Gastroesophageal sphincter (tissue), 4 donors: ENCODE results near the gene TBC1D5. TPM values are rescaled to one million over a fixed set of nuclear protein-coding genes. Genes with fewer than 3 reads are reported as not detected.

ENCODE experiments used
- ATAC-seq: fragments of 150-250 bp; one replicate; pipeline ENCODE4 v1.9.1; 2016; ENCODE audit warnings: mild to moderate bottlenecking, moderate library complexity
- H3K27ac ChIP-seq, 4 donors: fragments of 200-600 bp; sonication (generic) in 3 of 4; 1 replicate in 3 of 4; 2 replicates in 1 of 4; pipeline ENCODE4 v1.5.1; 2016 to 2019
- H3K27me3 ChIP-seq: fragments of 200-600 bp; sonication (generic); one replicate; pipeline ENCODE4 v1.5.1; 2019
- H3K36me3 ChIP-seq, 2 donors: fragments of 200-600 bp; sonication (generic); one replicate each; pipeline ENCODE4 v1.5.1; 2019; ENCODE audit warnings: control low read depth in 1 of 2
- H3K4me1 ChIP-seq, 3 donors: fragments of 200-600 bp; sonication (generic); 1 replicate in 2 of 3; 2 replicates in 1 of 3; pipeline ENCODE4 v1.5.1; 2016 to 2019; ENCODE audit warnings: control low read depth in 2 of 3
- H3K4me3 ChIP-seq, 2 donors: fragments of 200-600 bp; sonication (generic); one replicate each; pipeline ENCODE4 v1.5.1; 2019; ENCODE audit warnings: mild to moderate bottlenecking in 1 of 2, moderate library complexity in 1 of 2
- H3K9me3 ChIP-seq, 3 donors: fragments of 200-600 bp; sonication (generic); one replicate each; pipeline ENCODE4 v1.5.1; 2017 to 2019; ENCODE audit warnings: control low read depth in 2 of 3
- EP300 ChIP-seq: sonication (generic); formaldehyde crosslinking; IDR thresholded peaks from one replicate; pipeline ENCODE4 v1.6.1; 2017; ENCODE audit warnings: antibody characterized with exemption, mild to moderate bottlenecking
- POLR2A ChIP-seq, 2 donors: fragments of 450-650 bp; IDR thresholded peaks; one replicate each; pipeline ENCODE4 v1.6.1; 2017; ENCODE audit warnings: antibody characterized with exemption in 2 of 2, mild to moderate bottlenecking in 2 of 2, moderate library complexity in 1 of 2
- POLR2AphosphoS5 ChIP-seq: sonication (generic); formaldehyde crosslinking; IDR thresholded peaks from one replicate; pipeline ENCODE4 v1.6.1; 2017; ENCODE audit warnings: antibody characterized with exemption
- WGBS, 2 donors: methylation state at CpG; one replicate each; pipeline ENCODE4 v1.1.5; 2018; ENCODE audit warnings: low coverage in 1 of 2; 5-methylcytosine and 5-hydroxymethylcytosine counted together
- total RNA-seq, 4 donors: library from RNA; depleted of rRNA; stranded (reverse); fragments of >200 nt; gene quantifications; one replicate each; pipeline ENCODE4 v1.1.0, GENCODE V29; 2016
- TF ChIP-seq, protein P1 (sequence below), 4 experiments: fragments of 200-600 bp in 2 of 4; fragments of 450-650 bp in 2 of 4; sonication (generic) in 1 of 4; IDR thresholded peaks; one replicate each; pipeline ENCODE4 v1.5.1; 2017 to 2019; ENCODE audit warnings: antibody characterized with exemption in 4 of 4, mild to moderate bottlenecking in 2 of 4, moderate library complexity in 2 of 4

The TBC1D5 gene
- total RNA-seq, 4 donors from 2014 or later, result 59.5 to 66.6 (median 61.6) TPM

- H3K36me3 ChIP-seq, result peaks cover 0 to 97% of the 10 kb centered on the region in 2 donors
- ATAC-seq, result no peak
Measured at GRCh38 chr3:17162116-17162515, 580.3 kb downstream of the TBC1D5 start.

DNA sequence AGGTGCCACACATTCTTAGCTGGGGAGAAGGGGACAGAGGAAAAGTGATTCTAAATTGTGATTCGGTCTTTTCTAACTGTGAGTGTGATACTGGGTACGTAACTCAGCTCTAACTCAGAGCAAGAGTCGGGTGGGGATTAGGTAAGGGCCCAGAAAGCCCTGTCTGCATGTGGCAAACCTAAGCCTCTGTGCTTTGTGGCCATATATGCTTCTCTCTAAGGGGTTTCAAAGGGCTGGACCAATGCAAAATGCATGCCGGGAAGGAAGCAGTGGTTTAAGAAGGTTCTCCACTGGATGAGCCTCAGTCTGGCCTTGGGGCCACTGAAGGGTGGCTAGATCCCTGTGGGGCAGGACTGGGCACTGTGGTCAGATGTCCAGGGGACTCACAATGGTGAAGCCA is 581.8 kb downstream of the TBC1D5 start:
- no peak for ATAC-seq
- H3K9me3 ChIP-seq, result no peaks in the 10 kb centered on the region
- WGBS, 2 donors, result 87 to 94% methylated on average over 3 to 4 of the region's 4 CpGs
- no peak overlapping the region for H3K27ac ChIP-seq
- no peaks in the 10 kb centered on the region for H3K27me3 ChIP-seq
- TF ChIP-seq POLR2A (IDR thresholded peaks at IDR 0.05), result no peak
- no peak for TF ChIP-seq EP300
- TF ChIP-seq, protein P1, sequence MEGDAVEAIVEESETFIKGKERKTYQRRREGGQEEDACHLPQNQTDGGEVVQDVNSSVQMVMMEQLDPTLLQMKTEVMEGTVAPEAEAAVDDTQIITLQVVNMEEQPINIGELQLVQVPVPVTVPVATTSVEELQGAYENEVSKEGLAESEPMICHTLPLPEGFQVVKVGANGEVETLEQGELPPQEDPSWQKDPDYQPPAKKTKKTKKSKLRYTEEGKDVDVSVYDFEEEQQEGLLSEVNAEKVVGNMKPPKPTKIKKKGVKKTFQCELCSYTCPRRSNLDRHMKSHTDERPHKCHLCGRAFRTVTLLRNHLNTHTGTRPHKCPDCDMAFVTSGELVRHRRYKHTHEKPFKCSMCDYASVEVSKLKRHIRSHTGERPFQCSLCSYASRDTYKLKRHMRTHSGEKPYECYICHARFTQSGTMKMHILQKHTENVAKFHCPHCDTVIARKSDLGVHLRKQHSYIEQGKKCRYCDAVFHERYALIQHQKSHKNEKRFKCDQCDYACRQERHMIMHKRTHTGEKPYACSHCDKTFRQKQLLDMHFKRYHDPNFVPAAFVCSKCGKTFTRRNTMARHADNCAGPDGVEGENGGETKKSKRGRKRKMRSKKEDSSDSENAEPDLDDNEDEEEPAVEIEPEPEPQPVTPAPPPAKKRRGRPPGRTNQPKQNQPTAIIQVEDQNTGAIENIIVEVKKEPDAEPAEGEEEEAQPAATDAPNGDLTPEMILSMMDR (IDR thresholded peaks at IDR 0.05), result no peak
- no peak for TF ChIP-seq POLR2AphosphoS5
- no peaks in the 10 kb centered on the region for H3K4me1 ChIP-seq
- peaks cover 0 to 97% of the 10 kb centered on the region in 2 donors for H3K36me3 ChIP-seq
- H3K4me3 ChIP-seq, result no peak overlapping the region

More at GRCh38 chr3:17162116-17162515, 580.3 kb downstream of the TBC1D5 start:
- TF ChIP-seq POLR2AphosphoS5 (no peak), EP300 (no peak), POLR2A (IDR thresholded peaks at IDR 0.05) (no peak)
- TF ChIP-seq, protein P1 (IDR thresholded peaks at IDR 0.05), result no peak
- Histone ChIP-seq H3K27me3 (no peaks in the 10 kb centered on the region), H3K9me3 (no peaks in the 10 kb centered on the region), H3K27ac (no peak overlapping the region), H3K4me1 (no peaks in the 10 kb centered on the region), H3K4me3 (no peak overlapping the region)
- WGBS, 2 donors, result 100% methylated on average over 2 of the region's 2 CpGs; no CpG with 5 or more reads in 1 of the 2 donors

- no peak for ATAC-seq
- H3K27me3 ChIP-seq, result no peaks in the 10 kb centered on the region
- H3K27ac ChIP-seq, result no peak overlapping the region
- no peaks in the 10 kb centered on the region for H3K4me1 ChIP-seq
- peaks cover 0 to 8% (median 0%) of the 10 kb centered on the region in 3 donors for H3K9me3 ChIP-seq
- 95% methylated on average over 4 of the region's 8 CpGs; no CpG with 5 or more reads in 1 of the 2 donors for WGBS, 2 donors
- peaks cover 0 to 97% of the 10 kb centered on the region in 2 donors for H3K36me3 ChIP-seq
- TF ChIP-seq, protein P1 (IDR thresholded peaks at IDR 0.05), result no peak
- TF ChIP-seq POLR2AphosphoS5 (no peak), EP300 (no peak), POLR2A (IDR thresholded peaks at IDR 0.05) (no peak)
- no peak overlapping the region for H3K4me3 ChIP-seq
Measured at GRCh38 chr3:17158941-17159682, 583.3 kb downstream of the TBC1D5 start.

DNA sequence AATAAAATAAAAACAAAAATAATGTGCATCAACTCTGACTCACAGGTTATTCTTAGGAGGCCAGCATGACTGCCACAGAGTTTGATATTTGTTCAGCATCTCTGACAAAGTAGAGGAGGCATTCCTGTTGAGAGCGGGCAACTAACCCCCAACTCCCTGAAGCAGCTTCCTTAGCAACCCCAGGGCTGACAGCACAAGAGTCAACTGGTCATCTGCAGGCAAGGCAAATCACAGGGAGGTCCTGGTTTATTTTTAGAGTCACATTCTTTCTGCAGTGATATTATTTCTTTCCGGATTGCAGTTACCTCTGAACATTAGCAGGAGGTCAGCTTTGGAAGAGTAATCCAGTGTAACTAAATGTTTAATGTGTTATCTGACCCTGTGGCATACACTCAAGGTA is 584.7 kb downstream of the TBC1D5 start:
- Histone ChIP-seq H3K4me1 (no peaks in the 10 kb centered on the region), H3K27ac (no peak overlapping the region), H3K9me3 (peaks cover 0 to 22% (median 0%) of the 10 kb centered on the region in 3 donors), H3K27me3 (no peaks in the 10 kb centered on the region), H3K4me3 (no peak overlapping the region), H3K36me3 (peaks cover 0 to 97% of the 10 kb centered on the region in 2 donors)
- no peak for TF ChIP-seq POLR2AphosphoS5
- TF ChIP-seq, protein P1 (IDR thresholded peaks at IDR 0.05), result no peak
- TF ChIP-seq EP300, result no peak
- TF ChIP-seq POLR2A (IDR thresholded peaks at IDR 0.05), result no peak
- 44 to 59% methylated on average over 2 of the region's 2 CpGs for WGBS, 2 donors
- ATAC-seq, result no peak

- H3K36me3 ChIP-seq, result peaks cover 0 to 95% of the 10 kb centered on the region in 2 donors
- no peak for ATAC-seq
- 87 to 91% methylated on average over 6 to 7 of the region's 10 CpGs for WGBS, 2 donors
- no peak overlapping the region for H3K4me3 ChIP-seq
- H3K4me1 ChIP-seq, result no peaks in the 10 kb centered on the region
- H3K27ac ChIP-seq, result no peak overlapping the region
- H3K9me3 ChIP-seq, result peaks cover 0 to 30% (median 0%) of the 10 kb centered on the region in 3 donors
- H3K27me3 ChIP-seq, result no peaks in the 10 kb centered on the region
- no peak for TF ChIP-seq EP300
- no peak for TF ChIP-seq POLR2A (IDR thresholded peaks at IDR 0.05)
- TF ChIP-seq POLR2AphosphoS5, result no peak
- TF ChIP-seq, protein P1 (IDR thresholded peaks at IDR 0.05), result no peak
Measured at GRCh38 chr3:17156864-17157263, 585.6 kb downstream of the TBC1D5 start.
